Dedifferentiated amniotic fluid mesenchymal stem cell (primary cell): ENCODE measurements around the gene CCDC47.

Experiments used
- DNase-seq: peaks from one replicate; pipeline ENCODE4 v3.0.0-alpha.2; 2016; ENCODE audit errors: extremely low spot score

The CCDC47 gene

GRCh38 chr17:63698381-63698885 lies 75.0 kb downstream of the CCDC47 start:
- DNase-seq, result no peak

- DNase-seq, result no peak
These were observed 75.8 kb downstream of the CCDC47 start for GRCh38 chr17:63697341-63698286.

- no peak for DNase-seq
These were observed 76.9 kb downstream of the CCDC47 start for GRCh38 chr17:63696381-63696961.

- no peak for DNase-seq
These were observed 77.5 kb downstream of the CCDC47 start for GRCh38 chr17:63695889-63696288.
